ENCODE results near the gene RIOX2.

The RIOX2 gene

GRCh38 chr3:97988784-97989568, 16.7 kb upstream of the RIOX2 start:
- DNase-seq = no peak

GRCh38 chr3:97987306-97987705, 15.1 kb upstream of the RIOX2 start:
- DNase-seq = no peak

- DNase-seq = no peak
Observed at GRCh38 chr3:97983933-97984491, 11.8 kb upstream of the RIOX2 start.

- no peak for DNase-seq
Observed at GRCh38 chr3:97981886-97982285, 9.7 kb upstream of the RIOX2 start.

GRCh38 chr3:97979610-97980009, 7.4 kb upstream of the RIOX2 start:
- no peak for DNase-seq

- DNase-seq = no peak
Observed at GRCh38 chr3:97975466-97975865, 3.2 kb upstream of the RIOX2 start.

GRCh38 chr3:97974996-97975395, 2.8 kb upstream of the RIOX2 start:
- DNase-seq = no peak

- DNase-seq = no peak
Observed at GRCh38 chr3:97972976-97973375, 745 bp upstream of the RIOX2 start.

- no peak for DNase-seq
Observed at GRCh38 chr3:97970956-97971620, 1.1 kb downstream of the RIOX2 start.

GRCh38 chr3:97970156-97970555, 2.1 kb downstream of the RIOX2 start:
- no peak for DNase-seq

- DNase-seq = no peak
Observed at GRCh38 chr3:97969541-97969940, 2.7 kb downstream of the RIOX2 start.

GRCh38 chr3:97968376-97968775, 3.9 kb downstream of the RIOX2 start:
- DNase-seq = no peak

- no peak for DNase-seq
Observed at GRCh38 chr3:97967966-97968365, 4.3 kb downstream of the RIOX2 start.

GRCh38 chr3:97960993-97961766, 11.1 kb downstream of the RIOX2 start:
- no peak for DNase-seq

GRCh38 chr3:97960551-97960950, 11.7 kb downstream of the RIOX2 start:
- DNase-seq = no peak

- no peak for DNase-seq
Observed at GRCh38 chr3:97959872-97960271, 12.4 kb downstream of the RIOX2 start.

- no peak for DNase-seq
Observed at GRCh38 chr3:97958796-97959195, 13.4 kb downstream of the RIOX2 start.

- no peak for DNase-seq
Observed at GRCh38 chr3:97958396-97958795, 13.8 kb downstream of the RIOX2 start.

GRCh38 chr3:97957617-97958311, 14.5 kb downstream of the RIOX2 start:
- no peak for DNase-seq

GRCh38 chr3:97956051-97956450, 16.2 kb downstream of the RIOX2 start:
- DNase-seq = no peak

- no peak for DNase-seq
Observed at GRCh38 chr3:97954228-97954827, 17.9 kb downstream of the RIOX2 start.

GRCh38 chr3:97952872-97953271, 19.4 kb downstream of the RIOX2 start:
- DNase-seq = no peak

All from COR-L47 (cell line).